ENCODE results near the gene FRMPD4. TPM values are rescaled to one million over a fixed set of nuclear protein-coding genes. Genes with fewer than 3 reads are reported as not detected.

FRMPD4 gene
- total RNA-seq, 1 experiment from 2014 or later, result 0.24 TPM

DNA sequence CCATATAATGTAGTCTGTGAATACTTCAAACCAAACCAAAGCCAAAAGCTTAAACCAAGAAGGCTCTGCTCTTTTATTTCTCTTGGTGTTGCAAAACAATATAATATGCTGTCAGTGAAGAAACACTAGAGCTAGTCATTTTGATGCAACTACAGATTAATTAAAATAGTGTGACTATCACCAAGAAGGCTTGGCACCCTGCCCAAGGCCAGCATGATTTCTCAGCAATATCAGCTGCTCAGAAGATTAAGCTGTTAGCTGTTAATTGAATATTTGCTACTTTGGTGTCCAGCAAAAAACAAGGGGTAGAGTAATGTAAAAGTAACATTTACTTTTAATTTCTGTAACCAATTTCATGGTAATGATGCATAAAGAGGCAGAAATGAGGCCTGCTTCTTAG lies 548.1 kb downstream of the FRMPD4 start:
- no peaks in the 10 kb centered on the region for H3K79me2 ChIP-seq (ENCODE audit: insufficient read depth, low read length)
- H2BK120ac ChIP-seq (ENCODE audit: low read depth, low read length, poor library complexity, severe bottlenecking), result no peak overlapping the region
- H3K4me2 ChIP-seq (ENCODE audit: insufficient read depth, insufficient read length, low read length), result no peak overlapping the region
- H4K8ac ChIP-seq (replicated peaks; ENCODE audit: insufficient read length, low read depth, low read length), result no peak overlapping the region
- no peaks in the 10 kb centered on the region for H4K20me1 ChIP-seq (ENCODE audit: control insufficient read depth, insufficient read depth, insufficient read length)
- no peak overlapping the region for H2AK5ac ChIP-seq (ENCODE audit: insufficient read length, low read length)
- H3K9me3 Mint-ChIP-seq, result peaks cover 69 to 74% of the 10 kb centered on the region in 2 experiments
- no peaks in the 10 kb centered on the region for H3K23me2 ChIP-seq (ENCODE audit: insufficient read length, low read depth, low read length, poor library complexity, severe bottlenecking)
- no peak overlapping the region for H2BK15ac ChIP-seq (ENCODE audit: low read depth, low read length)
- no peak overlapping the region for H4K5ac ChIP-seq (ENCODE audit: insufficient read length, low read depth, low read length)
- no peak overlapping the region for H3K14ac ChIP-seq (ENCODE audit: insufficient read depth, low read length)
- no peak overlapping the region for H3K18ac ChIP-seq (ENCODE audit: insufficient read length, low read depth, low read length)
- no peak overlapping the region for H3K4ac ChIP-seq (ENCODE audit: low read depth, low read length)
- peaks cover 0 to 5% (median 0%) of the 10 kb centered on the region in 3 experiments; a peak in 5 of 7 replicates for H3K36me3 Mint-ChIP-seq (ENCODE audit: insufficient read depth in 1 of 3, low read depth in 3 of 3)
- no peak for DNase-seq
- H3K9ac ChIP-seq (ENCODE audit: extremely low read depth, insufficient read length, low read length), result no peak overlapping the region
- H3K4me1 Mint-ChIP-seq, result no peaks in the 10 kb centered on the region
- H3K27ac Mint-ChIP-seq, result no peak overlapping the region
- no peak overlapping the region for H3K4me3 Mint-ChIP-seq
- H3K56ac ChIP-seq (ENCODE audit: insufficient read length, low read depth, low read length), result no peak overlapping the region
- no peak overlapping the region for H3T11ph ChIP-seq (ENCODE audit: low read length)
- H3K23ac ChIP-seq (ENCODE audit: insufficient read length, low read depth, low read length), result no peak overlapping the region
- no peaks in the 10 kb centered on the region for H3K27me3 Mint-ChIP-seq (ENCODE audit: low read depth)
- no peak overlapping the region for H3K27ac ChIP-seq (ENCODE audit: insufficient read length, low read depth, low read length)
- no peaks in the 10 kb centered on the region for H3K9me3 ChIP-seq (ENCODE audit: control insufficient read depth, low read depth, low read length)
- H3K4me1 ChIP-seq (ENCODE audit: insufficient read depth, low read length), result no peaks in the 10 kb centered on the region; the same call in 1 of the 2 replicates
- TF ChIP-seq, protein P1, sequence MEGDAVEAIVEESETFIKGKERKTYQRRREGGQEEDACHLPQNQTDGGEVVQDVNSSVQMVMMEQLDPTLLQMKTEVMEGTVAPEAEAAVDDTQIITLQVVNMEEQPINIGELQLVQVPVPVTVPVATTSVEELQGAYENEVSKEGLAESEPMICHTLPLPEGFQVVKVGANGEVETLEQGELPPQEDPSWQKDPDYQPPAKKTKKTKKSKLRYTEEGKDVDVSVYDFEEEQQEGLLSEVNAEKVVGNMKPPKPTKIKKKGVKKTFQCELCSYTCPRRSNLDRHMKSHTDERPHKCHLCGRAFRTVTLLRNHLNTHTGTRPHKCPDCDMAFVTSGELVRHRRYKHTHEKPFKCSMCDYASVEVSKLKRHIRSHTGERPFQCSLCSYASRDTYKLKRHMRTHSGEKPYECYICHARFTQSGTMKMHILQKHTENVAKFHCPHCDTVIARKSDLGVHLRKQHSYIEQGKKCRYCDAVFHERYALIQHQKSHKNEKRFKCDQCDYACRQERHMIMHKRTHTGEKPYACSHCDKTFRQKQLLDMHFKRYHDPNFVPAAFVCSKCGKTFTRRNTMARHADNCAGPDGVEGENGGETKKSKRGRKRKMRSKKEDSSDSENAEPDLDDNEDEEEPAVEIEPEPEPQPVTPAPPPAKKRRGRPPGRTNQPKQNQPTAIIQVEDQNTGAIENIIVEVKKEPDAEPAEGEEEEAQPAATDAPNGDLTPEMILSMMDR (conservative IDR thresholded peaks at IDR 0.05), result no peak
- no peak overlapping the region for H2BK12ac ChIP-seq (ENCODE audit: insufficient read length, low read depth, low read length)
- no peak overlapping the region for H4K91ac ChIP-seq (ENCODE audit: insufficient read length, low read depth, low read length)
- no peak overlapping the region for H2BK20ac ChIP-seq (ENCODE audit: low read depth, low read length, poor library complexity, severe bottlenecking)
- no peak overlapping the region for H2BK5ac ChIP-seq (ENCODE audit: insufficient read length, low read length)
- no peaks in the 10 kb centered on the region for H3K27me3 ChIP-seq (ENCODE audit: insufficient read depth, low read length)
- H3K79me1 ChIP-seq (ENCODE audit: insufficient read depth, low read depth, low read length, poor library complexity, severe bottlenecking), result no peaks in the 10 kb centered on the region
- no peak overlapping the region for H2AFZ ChIP-seq (ENCODE audit: low read length)

Data from H9 (cell line).